GM21529 (cell line): Measurements from ENCODE around the gene CHST7.
"Not testable (repeated sequence)": the region's sequence is repeated elsewhere in the genome, so short reads cannot be mapped to it uniquely, and the experiment has no call there.

ENCODE experiments used
- ATAC-seq: cut with Tn5 transposase; IDR thresholded peaks from one replicate; pipeline ENCODE4 v1.9.1; 2021; ENCODE audit not compliant: unreplicated experiment

The CHST7 gene

DNA sequence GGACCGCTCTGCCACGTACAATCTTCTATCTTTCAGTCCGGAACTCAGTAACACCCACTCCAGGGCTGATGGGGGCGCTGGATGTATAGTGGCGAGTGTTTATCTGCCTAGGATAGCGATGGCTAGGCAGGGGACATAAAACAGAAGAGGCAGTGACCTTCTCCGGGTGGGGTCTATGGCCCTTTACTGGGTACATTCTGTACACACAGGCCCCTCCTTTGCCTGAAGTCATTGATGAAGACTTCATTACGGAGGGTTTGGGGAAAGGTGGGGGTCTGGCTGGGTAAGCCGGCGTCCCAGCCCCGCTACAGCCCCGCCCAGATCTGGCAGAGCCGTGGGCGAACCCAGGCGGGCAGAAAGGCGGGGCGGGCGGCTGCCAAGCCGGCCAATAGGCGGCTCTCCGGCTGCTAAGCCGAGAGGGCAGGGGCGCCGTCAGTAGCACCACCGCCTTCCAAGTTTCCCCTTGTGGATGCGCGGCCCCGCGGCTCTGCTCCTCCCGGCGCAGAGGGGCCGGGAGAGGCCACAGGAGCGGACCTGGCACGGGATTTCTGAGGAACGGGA, at the start of gene CHST7:
TSS of gene CHST7 (plus strand) at position 435 of the 561 bp plus-strand sequence. CDS start 167 bp downstream, outside the sequence.
- ATAC-seq = peak; percentile 44

DNA sequence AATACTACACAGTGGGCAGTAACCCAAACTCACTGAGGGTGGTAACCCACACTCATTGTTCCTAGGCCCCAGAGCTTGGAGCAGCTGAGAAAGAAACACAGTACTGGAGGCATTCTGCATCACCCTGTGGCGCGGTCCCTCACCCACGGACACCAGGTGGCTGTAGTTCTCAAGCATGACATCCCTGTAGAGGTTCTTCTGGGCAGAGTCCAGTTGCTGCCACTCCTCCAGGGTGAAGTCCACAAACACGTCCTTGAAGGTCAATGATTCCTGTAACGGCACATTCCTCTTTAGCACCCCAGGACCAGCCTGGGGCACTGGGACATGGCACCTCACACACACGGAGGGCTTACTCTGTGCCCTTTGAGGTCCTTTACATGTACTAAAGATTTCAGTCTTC, 44.9 kb upstream of the CHST7 start:
- ATAC-seq = not testable (repeated sequence)

GRCh38 chrX:46529740-46530403, 43.7 kb upstream of the CHST7 start:
- ATAC-seq = not testable (repeated sequence)

DNA sequence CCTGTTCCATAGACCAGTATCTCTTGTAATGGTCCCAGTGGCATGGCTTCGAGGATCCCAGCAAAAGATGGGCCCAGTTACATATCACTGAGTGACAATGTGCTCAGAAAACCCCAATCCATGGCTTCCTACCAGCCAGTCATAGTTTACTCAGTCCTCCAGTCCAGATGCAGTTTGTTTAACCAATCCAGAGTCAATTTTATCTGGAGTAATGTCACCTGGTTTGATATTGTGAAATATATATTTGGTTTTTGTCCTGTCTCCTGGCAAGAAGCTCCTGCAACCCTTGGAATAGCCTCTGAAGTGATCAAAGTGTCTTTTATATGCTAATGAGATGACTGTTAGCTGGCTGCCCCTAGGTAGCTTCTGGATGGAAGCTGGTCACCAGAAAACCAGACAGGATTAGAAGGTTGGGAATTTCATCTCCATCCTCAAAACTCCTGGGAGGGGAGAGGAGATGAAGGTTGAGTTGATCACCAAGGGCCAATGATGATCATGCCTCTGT, 43.1 kb upstream of the CHST7 start:
- not testable (repeated sequence) for ATAC-seq

DNA sequence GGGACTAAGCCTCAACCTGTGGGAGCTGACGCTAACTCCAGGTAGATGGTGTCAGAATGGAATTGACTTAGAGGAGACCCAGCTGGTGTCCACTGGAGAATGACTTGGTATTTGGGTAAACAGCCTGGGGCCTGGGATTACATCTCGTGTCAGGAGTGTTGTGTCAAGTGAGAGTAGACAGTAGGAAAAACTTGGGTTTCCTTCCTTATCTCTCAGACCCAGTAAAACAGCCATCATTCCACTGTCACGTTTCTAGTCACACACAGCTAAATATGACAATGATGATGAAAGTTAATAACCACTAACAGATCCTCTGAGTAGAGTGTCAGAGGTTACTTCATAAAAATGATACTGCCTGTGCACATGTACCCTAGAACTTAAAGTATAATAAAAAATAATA, 42.1 kb upstream of the CHST7 start:
- ATAC-seq = no peak

GRCh38 chrX:46543441-46543840, 30.1 kb upstream of the CHST7 start:
- no peak for ATAC-seq

DNA sequence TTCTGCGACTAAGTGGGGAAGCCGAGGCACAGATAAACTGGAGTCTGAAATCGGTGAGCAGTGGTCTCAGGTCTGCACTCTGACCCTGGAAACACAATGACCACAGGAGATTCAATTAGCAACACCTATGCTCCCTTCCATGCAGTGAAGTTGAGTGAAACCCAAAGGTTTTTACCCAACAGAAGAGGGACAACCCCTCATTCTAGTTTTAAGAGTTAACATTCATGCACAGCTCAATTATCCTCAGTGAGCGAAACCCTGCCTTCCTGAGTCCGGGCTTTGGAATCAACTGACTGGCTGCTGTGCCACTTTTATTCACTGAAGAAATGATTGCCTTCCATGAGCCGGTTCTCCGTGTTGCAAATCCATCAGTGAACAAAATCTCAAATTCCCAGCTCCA, 29.0 kb upstream of the CHST7 start:
- peak; percentile 31 for ATAC-seq

- ATAC-seq = peak; percentile 80
These were observed 28.2 kb upstream of the CHST7 start, which contains the start of gene ZNF674 for GRCh38 chrX:46545111-46546005. Gene ZNF674 (minus strand): TSS chrX:46545421. CDS start chrX:46542087, 3,334 bp downstream.

DNA sequence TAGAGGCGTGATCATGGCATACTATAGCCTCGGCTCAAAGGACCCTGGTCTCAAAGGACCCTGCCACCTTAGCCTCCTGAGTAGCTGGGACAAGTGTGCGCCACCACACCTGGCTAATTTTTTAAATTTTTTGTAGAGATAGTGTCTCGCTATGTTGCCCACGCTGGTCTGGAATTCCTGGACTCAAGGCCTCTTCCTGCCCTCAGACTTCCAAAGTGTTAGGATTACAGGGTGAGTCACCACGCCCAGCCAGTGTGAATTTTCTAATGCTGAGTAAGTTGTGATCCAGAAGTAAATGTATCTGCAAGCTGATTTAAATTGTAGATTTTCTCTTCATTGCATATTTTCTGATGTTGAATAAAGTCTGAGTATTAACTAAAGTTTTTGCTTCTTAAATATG, 25.7 kb upstream of the CHST7 start:
- no peak for ATAC-seq

DNA sequence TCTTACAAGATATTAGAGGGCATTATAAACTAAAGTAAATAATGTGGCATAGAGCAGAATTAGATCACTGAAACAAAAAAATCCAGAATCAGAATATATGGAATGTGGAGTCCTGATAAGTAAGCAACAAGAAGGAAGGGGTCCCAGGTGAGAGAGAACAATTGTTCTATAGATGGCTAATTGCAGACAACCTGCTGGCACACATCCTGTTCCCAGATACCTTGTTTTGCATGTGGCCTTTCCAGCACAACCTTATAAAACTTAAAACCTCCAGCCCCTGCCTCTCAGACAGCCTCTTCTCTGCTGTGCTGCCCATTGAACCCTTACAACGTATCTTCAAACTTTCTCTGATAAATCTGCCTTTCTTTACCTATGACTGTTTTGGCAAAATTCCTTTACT, 23.7 kb upstream of the CHST7 start:
- no peak for ATAC-seq

DNA sequence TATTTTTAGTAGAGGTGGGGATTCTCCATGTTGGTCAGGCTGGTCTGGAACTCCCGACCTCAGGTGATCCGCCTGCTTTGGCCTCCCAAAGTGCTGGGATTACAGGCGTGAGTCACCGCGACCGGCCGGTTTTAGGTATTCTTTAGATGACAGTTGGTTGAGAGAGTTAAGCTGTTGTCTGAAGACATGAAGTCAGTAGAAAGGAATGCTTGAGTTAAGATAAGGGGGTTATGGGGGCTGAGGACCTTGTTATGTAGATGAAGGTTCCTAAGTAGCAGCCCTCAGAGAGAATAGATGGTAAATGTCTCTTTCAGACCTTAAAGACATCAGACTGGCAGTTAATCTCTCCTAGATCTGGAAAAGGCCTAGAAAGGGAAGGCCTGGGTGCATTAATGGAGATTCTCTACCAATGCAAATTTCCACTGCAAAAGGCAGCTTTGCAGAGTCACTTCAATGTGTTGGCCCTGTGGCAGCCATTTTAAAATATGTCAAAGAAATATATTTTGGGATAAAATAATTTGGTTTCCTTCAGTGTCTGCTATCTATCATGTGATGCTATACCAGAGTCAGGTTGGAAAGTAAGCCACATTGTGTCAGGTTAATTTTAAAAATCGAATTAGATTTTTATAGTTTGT, 22.0 kb upstream of the CHST7 start:
- no peak for ATAC-seq

- no peak for ATAC-seq
These were observed 19.6 kb upstream of the CHST7 start for GRCh38 chrX:46553935-46554334.

GRCh38 chrX:46554942-46555341, 18.6 kb upstream of the CHST7 start:
- no peak for ATAC-seq

DNA sequence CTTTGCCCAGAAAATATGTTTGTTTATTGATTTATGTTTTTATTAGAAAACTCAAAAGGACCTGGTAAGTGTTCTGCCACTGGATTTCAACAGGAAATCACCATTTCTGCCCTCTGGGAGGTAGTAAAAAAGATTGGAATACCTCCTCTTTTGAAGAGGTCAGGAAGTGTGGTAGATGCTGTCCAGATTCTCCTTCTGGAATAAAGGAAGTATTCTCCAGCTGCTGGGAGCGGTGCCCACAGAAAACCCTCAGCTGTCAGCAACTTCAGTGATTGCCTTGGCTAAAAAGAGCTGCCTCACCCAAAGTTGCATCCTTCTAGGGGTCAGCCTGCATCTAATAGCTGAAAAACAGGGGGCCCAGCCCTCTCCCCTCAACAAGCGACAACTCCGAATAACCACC, 14.5 kb upstream of the CHST7 start:
- ATAC-seq = no peak

GRCh38 chrX:46561824-46562657, 11.5 kb upstream of the CHST7 start:
- peak; percentile 98 for ATAC-seq

- ATAC-seq = no peak
These were observed 6.2 kb upstream of the CHST7 start for GRCh38 chrX:46567388-46567787.

DNA sequence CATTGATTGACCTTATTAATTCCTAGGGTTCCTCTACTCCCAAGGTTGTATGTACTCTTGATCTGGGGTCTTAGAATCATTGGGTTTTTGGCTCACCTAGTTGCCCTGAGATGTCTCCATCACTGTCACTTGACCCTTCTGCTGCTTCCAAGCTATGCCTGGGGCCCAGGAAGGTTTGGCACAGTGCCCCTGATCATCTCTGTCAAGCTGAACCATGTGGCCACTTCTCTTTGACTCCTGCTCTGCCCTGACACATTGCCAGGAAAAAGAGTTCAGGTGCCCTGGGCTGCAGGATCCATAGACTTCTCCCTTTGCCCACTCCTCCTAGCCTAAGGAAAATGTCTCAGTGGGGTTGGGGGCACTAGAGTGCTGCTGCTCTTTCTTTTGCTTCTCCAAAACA, 3.9 kb upstream of the CHST7 start:
- ATAC-seq = no peak

DNA sequence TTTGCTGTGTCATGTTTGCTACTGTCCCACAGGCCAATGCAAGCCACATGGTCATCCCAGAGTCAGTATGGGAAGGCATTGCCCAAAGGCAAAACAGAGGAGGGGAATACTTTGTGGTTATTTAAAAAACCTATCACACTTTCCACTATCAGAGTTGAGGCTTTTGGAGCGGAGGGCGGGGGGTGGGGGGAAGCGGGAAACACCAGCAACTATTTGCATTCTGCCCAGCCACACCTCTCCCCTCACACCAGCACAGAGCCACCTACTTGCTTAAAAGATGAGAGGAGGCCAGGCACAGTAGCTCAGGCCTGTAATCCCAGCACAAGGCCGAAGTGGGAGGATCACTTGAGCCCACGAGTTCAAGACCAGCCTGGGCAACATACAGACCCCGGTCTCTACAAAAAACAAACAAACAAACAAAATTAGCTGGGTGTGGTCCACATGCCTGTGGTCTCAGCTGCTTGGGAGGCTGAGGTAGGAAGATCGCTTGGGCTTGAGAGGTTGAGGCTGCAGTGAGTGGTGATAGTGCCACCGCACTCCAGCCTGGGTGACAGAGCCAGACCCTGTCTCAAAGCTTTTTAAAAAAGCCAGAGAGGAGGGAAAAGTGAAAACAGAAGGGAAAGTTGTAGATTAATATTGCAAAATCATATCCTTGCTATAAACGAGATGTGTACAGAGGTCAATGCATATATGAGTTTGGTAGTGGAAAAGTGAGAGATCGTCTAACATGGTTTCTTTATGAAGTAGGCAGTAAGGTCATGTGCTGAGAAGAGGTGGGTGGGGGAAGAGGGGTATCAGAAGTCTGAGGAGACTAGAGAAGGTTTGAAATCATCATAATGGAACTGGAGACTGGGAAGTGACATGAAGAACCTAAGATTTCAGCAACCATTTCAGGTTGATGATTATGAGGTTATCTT, 1.9 kb upstream of the CHST7 start:
- ATAC-seq = no peak

DNA sequence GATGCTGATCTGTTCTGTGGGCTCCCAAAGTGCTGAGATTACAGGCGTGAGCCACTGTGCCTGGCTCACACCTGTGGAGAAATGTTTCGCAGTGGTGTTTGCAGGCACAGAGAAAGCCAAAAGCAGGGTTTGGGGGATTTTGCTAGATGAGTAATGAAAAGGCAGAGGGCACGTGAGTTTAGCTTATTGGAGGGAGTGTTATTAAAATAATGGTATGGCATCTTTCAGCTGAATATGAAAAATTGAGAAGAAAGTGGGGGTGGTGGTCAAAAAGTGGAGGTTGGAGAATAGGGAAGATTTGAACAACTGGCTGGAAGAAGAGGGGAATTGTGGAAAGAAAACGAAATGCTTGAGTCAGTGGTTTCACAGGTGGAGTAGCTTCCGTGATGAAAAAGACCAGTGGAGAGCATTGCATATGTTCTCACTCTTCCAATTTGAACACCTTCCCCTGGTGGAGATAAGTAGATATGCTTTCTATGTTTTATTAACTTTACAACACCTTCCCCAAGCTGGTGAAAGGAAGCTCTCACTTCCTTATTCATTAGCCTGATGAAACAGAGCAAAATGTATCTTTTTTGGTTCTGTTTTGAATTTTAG, 1.1 kb upstream of the CHST7 start:
- ATAC-seq = peak; percentile 47
